ENCODE results near the gene SNAP47. TPM values are rescaled to one million over a fixed set of nuclear protein-coding genes. Genes with fewer than 3 reads are reported as not detected.

SNAP47 gene
- total and polyA plus RNA-seq, 9 of the 15 experiments (the other 6 are each of a cell fraction or from before 2014, with no cell fraction given) = 2.5 to 41.3 (median 32.6) TPM

DNA sequence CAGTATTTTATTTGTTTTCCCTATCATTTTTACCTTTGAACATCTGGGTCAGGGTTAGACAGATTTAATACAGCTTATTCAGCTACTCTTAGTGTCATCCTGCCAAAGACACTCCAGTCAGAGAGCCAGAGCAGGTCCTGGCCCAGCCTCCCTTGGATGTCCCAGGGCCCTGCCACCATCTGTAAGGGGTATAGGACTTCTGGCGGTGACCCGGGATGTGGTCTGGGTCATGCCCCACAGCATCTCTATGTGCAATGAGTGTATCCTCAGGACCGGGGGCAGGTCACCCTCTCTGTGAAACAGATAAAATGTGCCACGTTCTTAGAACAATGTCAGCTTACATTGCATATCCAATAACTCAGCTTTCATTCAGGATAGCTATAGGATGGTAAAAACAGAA lies 42.4 kb downstream of the SNAP47 start:
- H3K27me3 ChIP-seq (ENCODE audit: control insufficient read depth in 2 of 2, insufficient read depth in 2 of 2, low read length in 2 of 2) = no peaks in the 10 kb centered on the region
- no peak overlapping the region for H3K9ac ChIP-seq (ENCODE audit: insufficient read depth in 1 of 2, low read depth in 2 of 2, low read length in 2 of 2)
- ATAC-seq (no peak), DNase-seq (ENCODE audit: extremely low read depth in 1 of 4, low spot score in 3 of 4) (no peak), FAIRE-seq (no peak)
- no peaks in the 10 kb centered on the region for H3K79me2 ChIP-seq (ENCODE audit: control insufficient read depth, insufficient read depth, low read length)
- no peak overlapping the region for H2AFZ ChIP-seq (ENCODE audit: low read depth, low read length)
- peaks cover 9% of the 10 kb centered on the region; the same call in 1 of the 2 replicates for H4K20me1 ChIP-seq (replicated peaks; ENCODE audit: control insufficient read depth, insufficient read depth, low read length)
- no peak overlapping the region for H3K4me2 ChIP-seq (ENCODE audit: insufficient read depth, low read length)
- H3K9me1 ChIP-seq (ENCODE audit: control insufficient read depth, insufficient read depth, low read length) = no peaks in the 10 kb centered on the region
- WGBS (ENCODE audit: insufficient coverage, low coverage, missing lambda C conversion rate) = 67% methylated on average over 4 of the region's 4 CpGs
- H3K36me3 ChIP-seq (ENCODE audit: control insufficient read depth, insufficient read depth, low read length) = peaks cover 33% of the 10 kb centered on the region; the same call in 2 of the 3 replicates
- intact Hi-C loops (cut with micrococcal nuclease) (no loop called here), in situ Hi-C loops (cut with MboI) (no loop called here)
- H3K9me3 ChIP-seq (replicated peaks; ENCODE audit: control insufficient read depth, insufficient read depth, low read depth, low read length) = no peaks in the 10 kb centered on the region
- no peak overlapping the region for H3K27ac ChIP-seq (ENCODE audit: extremely low read depth, low read depth, low read length)
- peaks cover 0 to 11% of the 10 kb centered on the region in 2 experiments; a peak in 1 of 5 replicates for H3K4me1 ChIP-seq (replicated peaks in 1 of 2; ENCODE audit: control insufficient read depth in 2 of 2, insufficient read depth in 2 of 2, low read length in 2 of 2)
- BruUV-seq (replicated peaks) = no TSS peak
- TF ChIP-seq, protein P1, sequence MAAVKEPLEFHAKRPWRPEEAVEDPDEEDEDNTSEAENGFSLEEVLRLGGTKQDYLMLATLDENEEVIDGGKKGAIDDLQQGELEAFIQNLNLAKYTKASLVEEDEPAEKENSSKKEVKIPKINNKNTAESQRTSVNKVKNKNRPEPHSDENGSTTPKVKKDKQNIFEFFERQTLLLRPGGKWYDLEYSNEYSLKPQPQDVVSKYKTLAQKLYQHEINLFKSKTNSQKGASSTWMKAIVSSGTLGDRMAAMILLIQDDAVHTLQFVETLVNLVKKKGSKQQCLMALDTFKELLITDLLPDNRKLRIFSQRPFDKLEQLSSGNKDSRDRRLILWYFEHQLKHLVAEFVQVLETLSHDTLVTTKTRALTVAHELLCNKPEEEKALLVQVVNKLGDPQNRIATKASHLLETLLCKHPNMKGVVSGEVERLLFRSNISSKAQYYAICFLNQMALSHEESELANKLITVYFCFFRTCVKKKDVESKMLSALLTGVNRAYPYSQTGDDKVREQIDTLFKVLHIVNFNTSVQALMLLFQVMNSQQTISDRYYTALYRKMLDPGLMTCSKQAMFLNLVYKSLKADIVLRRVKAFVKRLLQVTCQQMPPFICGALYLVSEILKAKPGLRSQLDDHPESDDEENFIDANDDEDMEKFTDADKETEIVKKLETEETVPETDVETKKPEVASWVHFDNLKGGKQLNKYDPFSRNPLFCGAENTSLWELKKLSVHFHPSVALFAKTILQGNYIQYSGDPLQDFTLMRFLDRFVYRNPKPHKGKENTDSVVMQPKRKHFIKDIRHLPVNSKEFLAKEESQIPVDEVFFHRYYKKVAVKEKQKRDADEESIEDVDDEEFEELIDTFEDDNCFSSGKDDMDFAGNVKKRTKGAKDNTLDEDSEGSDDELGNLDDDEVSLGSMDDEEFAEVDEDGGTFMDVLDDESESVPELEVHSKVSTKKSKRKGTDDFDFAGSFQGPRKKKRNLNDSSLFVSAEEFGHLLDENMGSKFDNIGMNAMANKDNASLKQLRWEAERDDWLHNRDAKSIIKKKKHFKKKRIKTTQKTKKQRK (IDR thresholded peaks at IDR 0.05; ENCODE audit: borderline replicate concordance, low read depth, low read length) = no peak
- TF ChIP-seq HSF4 (CRISPR knock-in tag; IDR thresholded peaks at IDR 0.05; ENCODE audit: borderline replicate concordance) (no peak), ZNF740 (CRISPR knock-in tag; IDR thresholded peaks at IDR 0.05) (no peak), ZNF740 (tag; IDR thresholded peaks at IDR 0.05) (no peak), BCL6 (CRISPR knock-in tag; IDR thresholded peaks at IDR 0.05) (no peak), ATF2 (CRISPR knock-in tag; IDR thresholded peaks at IDR 0.05) (no peak), CEBPB (tag; IDR thresholded peaks at IDR 0.05) (no peak), XRCC3 (IDR thresholded peaks at IDR 0.05) (no peak), MCM7 (IDR thresholded peaks at IDR 0.05) (no peak), RBFOX2 (IDR thresholded peaks at IDR 0.05; ENCODE audit: low read depth, low read length) (no peak)
- ChIA-PET POLR2A (no interaction called here), CTCF (ENCODE audit: low intra/inter-chr PET ratio) (no interaction called here)
- no peak overlapping the region for H3K4me3 ChIP-seq
